Measurements from ENCODE around the gene MACROH2A1. TPM values are rescaled to one million over a fixed set of nuclear protein-coding genes. Genes with fewer than 3 reads are reported as not detected.
A peak's percentile ranks its signal among the peaks of the same experiment; 100 is the strongest.

The MACROH2A1 gene
- total RNA-seq, 1 donor from 2014 or later, result 82.1 TPM

DNA sequence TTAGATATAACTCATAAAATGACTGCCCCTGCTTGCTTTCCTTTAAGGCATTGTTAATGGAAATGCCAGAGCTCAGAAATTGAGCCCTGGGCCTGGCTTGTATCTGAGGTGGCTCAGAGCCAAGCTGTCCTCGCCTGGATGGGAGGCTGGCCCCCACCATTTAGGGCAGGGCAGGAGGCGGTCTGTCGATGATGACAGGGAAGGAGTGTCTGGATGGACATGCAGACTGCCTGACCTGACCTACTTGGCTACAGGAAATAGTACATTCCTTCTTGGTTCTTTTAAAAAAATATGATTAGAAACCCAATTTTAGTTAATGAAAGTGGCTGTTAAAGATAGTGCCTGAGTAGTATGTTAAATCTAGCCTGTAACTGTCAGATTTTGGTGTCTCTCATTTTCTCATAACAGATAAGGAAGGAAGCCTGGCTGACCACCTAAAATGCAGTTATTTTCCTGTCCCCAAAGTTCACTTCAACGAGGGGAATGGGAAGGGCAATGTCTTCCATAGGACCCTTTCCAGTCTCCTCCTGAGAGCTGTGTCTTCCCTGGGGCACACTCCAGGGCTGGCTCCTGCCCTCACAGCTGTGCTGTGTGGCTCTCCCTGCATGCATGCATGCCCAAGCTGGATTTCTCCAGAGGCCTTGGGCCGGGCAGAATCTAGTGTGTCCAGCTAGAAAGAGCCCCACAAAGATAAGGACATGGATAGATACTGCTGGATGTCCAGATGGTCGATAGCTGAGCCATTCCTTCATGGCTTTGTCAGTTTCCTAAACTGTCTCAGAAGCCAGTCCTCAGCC, 42.3 kb downstream of the MACROH2A1 start:
- peak; percentile 92 for DNase-seq (ENCODE audit: low spot score)

DNA sequence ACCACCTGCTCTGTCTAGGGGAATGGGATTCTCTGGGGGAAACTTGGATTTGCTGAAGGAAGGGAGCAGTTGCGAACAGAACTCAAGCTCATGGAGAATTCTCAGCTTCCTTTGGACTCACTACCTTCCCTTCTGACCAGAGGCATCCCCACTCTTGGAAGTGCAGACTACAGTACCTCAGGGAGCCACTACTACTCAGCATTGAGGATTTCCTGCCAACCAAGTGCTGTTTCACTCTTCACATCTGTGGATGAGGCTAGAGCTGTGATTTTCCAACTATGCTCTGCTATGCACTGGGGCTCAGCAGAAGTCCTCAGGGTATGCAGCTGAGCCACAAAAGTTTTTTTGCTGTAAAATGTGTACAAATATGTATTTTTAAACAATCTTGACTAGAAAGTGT, 43.9 kb downstream of the MACROH2A1 start:
- DNase-seq (ENCODE audit: low spot score), result peak; percentile 56

DNA sequence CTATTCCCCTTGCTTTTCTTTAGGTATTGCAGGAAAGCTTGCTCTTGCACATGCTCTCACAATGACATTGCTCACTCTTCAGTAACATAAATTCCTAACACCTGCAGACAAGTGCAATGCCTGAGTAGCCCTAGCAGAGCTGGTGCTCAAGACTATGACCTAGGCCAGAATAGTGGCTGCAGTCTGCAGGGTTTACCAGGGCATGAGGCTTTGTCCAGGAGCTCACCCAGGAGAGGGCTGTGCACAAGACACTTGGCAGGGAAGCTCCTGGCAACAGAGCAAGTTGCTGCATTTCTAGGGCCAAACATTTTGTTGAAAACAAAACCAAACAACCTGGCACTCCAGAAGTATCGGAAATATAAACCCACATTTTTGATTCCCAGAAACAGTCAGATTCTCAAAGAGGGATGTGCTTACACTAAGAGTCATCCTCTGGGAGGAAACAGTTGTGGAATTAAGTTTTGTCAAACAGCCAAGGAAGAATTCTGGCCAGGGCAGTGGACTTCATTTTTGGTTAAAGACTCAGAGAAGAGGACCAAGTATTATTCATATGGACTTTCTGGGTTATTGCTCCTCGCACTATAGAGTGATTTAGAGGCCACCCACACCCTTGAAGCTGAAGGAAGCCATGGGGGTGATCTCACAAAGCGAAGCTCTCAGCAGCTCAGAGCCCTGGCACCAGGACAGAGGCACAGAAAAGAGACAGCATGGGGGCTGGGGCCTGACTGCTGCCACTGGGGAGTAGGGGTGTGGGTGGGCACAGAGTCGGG, 44.9 kb downstream of the MACROH2A1 start:
- DNase-seq (ENCODE audit: low spot score), result peak; percentile 96

DNA sequence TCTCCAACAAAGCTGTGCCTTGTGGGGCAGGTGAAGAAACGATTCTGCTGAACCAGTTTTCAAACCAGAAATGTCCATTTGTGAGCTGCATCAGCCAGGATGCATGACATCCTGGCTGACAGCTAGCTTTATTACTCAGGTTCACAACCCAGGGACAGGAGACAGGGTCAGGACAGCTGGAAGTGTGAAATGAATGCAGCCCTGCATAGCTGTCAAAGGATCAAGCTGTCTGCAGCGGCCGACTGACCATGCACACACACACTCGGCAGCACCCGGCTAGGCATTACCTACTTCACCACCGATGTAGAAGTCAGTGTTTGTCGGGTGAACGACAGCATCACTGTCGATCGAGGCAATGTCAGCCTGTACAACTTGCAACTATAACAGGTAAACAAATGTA, 48.5 kb downstream of the MACROH2A1 start:
- no peak for DNase-seq (ENCODE audit: low spot score)

DNA sequence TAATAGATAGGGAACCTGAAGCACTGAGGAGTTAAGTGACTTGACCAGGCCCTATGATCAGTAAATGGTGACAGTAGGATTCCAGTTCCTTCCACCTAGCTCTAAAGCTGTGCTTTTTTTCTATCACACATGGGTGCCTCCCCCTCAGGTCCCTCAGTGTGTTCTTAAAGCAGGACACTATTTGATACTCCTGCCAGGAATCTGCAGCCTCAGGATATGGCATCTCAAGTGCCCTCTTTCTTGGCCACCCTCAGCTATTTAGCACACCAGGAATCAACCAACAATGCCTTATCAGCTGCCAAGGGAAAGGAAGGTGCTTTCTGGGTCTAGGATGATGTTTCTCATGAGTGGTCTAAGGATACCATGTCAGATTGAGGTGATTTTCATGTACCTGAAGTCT, 49.1 kb downstream of the MACROH2A1 start:
- no peak for DNase-seq (ENCODE audit: low spot score)

DNA sequence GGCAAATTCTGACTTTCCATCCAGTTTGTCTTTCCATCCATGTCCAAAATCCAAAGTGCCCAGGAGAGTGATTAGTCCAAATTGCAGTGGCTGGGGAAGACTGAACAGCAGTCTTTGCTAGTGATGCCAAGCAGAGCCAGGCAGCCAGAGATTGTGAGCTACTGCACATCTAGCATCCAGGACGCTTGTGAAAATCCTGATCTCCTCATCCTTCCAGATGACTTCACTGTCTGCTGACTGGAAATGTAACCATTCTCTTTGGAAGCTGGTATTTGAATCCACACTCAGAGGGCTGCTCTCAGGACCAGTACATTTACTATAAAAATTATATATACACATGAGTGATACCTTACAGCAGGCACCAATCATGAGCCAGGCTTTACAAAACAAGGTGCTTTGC, 49.6 kb downstream of the MACROH2A1 start:
- peak; percentile 55 for DNase-seq (ENCODE audit: low spot score)

DNA sequence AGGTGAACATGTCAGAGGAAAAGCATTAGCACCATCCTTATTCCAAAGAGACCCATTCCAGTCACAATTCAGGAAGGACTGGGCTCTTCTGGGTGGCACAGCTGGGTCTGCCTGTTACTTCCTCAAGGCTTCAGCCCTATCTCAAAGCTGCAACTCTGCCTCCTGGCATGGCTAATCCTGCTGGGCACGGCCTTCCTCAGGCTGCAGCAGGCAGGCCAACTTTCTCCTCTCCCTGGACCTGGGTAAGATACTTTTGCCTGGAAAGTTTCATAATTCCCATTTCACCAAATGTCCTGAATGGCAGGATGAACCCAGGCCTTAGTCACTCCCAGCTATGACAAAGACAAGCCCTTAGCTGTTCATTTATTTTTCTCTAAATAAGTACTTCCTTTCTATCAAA, 50.1 kb downstream of the MACROH2A1 start:
- no peak for DNase-seq (ENCODE audit: low spot score)

DNA sequence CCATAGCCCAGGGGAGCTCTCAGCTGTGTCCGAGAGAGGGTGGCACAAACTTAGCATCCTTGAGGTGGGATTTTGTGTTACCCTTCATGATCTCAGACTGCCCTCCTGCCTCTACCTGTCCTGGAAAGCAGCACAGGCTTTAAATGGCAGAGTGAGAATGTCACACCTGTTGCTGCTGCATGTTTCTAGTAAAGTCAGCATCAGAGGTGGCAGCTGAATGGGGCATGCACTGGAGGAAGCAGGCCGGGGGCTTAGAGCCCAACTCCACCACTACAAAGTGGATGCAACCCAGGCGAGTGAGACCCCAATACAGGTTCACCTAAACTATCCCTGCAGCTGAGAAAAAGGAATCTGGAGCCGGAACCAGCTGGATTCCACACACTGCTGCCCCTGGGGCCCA, 51.6 kb downstream of the MACROH2A1 start:
- DNase-seq (ENCODE audit: low spot score), result no peak

DNA sequence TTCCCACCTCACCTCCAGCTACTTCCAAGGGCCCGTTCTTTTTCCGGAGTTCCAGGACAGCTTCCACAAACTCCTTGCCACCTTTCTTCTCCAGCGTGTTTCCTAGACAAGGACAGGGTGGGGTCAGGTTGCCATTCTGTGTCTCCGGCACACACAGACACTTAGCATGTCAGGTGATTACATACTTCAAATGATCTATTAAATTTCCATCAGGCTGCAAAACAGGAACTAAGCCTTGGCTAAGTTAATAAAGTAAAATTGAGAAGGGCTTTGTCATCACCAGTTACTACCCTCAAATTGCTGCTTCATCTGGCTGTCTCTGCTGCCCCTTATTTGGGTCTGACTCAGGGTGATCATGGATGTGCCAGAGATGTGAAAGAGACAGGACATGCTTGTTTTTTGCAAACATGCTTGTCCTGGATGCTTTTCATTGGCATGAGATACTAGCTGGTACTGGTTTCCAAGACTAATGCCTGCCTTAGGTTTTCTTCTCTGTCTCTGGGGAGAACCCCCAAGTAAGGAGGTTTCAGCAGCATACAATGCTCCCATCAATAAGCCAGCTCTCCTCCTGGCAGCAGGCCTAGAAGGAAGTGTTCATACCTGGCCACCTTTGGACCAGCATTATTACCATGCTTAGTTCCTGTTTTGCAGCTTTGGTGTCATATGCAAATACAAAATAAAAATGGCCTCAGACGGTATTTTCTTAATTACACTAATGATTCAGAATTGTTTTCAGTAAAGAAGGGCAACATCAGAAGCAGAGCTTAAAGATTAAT, 52.9 kb downstream of the MACROH2A1 start:
- DNase-seq (ENCODE audit: low spot score), result no peak

DNA sequence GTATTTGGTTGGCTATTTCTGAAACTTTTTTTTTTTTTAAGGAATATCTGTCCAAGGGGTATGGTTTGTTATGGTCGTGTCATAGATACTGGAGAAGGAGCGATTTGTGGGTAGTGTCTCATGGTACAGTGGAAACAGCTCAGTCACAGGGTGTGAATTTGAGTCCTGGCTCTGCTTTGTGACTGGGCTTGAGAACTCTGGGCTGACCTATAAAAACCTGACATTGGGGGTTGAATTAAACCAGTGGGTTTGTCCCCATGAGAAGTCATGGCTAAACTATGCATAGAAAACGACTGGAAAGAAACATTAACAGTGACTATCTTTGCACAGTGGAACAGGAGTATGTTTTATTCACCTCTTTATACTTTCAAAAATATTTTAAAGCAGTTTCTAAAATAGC, 54.7 kb downstream of the MACROH2A1 start:
- DNase-seq (ENCODE audit: low spot score), result no peak

DNA sequence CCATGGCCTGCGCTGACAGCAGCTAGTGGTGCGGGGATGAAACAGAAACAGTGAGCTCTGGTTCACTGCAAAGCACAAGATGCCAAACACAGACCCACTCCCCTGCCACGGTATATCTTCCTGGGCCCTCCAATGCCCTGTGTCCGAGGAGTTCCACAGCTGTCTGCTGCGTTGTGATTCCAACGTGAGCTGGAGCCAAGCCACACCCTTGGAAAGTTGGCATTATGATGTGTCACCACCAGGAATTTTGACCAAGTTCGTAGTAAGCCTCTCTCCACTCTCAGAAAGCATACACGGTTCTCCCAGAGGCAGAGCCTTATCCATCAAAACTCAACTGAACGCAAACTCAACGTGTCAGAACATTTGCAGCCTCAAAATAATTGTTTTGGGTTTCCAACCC, 55.6 kb downstream of the MACROH2A1 start:
- DNase-seq (ENCODE audit: low spot score), result no peak

DNA sequence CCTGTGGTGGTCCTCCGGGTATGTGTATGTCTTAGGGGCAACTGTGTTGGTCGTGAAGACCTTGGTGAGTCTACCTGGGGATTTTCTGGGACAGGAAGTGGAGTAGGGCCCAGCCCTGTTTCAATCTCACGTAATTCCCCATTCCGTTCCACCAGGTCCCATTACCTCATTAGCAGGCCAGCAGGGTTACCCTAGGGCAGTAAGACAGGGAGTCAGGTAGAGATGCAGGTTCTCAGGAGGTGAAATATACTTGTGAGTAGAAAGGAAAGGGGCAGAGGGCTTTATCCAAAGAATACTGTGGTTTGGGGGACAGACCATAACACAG, 56.5 kb downstream of the MACROH2A1 start:
- DNase-seq (ENCODE audit: low spot score), result no peak

DNA sequence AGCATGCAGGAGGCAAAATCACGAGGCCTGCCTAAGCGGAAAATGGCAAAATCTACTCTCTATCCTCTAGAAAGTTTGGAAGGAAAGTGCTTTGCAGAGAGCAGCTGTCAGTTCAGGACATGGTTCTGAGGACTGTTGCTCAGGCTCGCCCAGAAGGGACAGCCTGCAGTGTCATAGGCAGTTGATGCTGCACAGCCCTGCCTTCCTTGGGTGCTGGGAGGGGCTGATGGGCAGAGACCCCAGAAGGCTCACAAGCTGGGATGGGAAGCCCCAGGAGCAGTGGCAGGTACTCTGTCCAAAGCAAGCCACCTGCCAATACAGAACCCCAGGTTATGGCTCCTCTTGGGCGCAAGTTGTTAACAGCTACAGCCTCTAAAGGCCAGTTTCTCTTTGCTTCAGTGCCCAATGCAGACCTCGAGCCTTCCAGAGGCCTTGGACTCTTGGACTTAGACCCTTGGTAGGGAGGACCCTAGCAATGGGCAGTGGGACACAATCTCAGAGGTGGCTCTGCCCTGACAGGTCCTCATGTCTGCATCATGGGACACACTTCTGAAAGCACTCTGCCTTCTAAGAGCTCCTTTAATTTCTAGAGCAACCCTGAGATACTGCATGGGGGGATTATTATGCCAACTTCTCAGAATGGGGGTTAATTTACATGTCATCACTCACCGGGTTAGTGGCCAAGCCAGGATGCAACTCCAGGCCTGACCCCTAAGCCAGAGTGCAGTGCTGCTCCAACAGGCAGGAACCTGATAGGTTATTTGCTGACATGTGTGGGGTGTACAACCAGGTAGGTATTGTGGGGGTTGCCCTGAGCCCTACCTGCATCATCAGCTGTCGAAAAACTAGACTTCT, 57.1 kb downstream of the MACROH2A1 start:
- no peak for DNase-seq (ENCODE audit: low spot score)

DNA sequence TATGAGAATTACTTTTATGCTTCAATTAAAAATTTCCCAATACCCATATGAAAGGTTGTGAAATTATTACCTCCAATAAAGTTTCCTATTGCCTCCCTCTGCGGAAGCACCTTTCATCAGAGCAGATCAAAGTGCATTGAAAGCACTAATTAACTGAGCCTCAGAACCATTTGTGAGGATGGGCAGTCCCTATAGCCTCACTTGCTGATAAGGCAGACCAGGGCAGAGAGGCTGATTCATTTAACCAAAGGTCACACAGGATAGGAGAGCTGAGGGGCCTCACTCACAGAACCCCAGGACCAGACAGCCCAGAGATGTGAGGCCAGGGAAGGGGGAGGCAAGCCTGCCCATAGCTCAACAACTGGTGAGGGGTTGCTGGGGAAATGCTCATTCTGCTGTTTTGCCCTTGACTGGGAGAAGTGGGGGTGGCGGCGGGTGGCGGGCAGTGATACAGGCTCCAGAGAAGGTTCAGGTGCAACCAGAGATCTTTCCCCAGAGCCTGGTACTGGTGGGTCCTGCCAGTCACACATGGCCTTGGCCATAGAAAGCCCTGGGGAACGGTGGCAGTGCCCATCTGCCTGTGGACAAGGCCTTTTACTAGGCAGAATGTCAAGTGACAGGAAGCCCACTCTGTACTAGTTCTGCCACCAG, 57.9 kb downstream of the MACROH2A1 start:
- DNase-seq (ENCODE audit: low spot score), result no peak

DNA sequence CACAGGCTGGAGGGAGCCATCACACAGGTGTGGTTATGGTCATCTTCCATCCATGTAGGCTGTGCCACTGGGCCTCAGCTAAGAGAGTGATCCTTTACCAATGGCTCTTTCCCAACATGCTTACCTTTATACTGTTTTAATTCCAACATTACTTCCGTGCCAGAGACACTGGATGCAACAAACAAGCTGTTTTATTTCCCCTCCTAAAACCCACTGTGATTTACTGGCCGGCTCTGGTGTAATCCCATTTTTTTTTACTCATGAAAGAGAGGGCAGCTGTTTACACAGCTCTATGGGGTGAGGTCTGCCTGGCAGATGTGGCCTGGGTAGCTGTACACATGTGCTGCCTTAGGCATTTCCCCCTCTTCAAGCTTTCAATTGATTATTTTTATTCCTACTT, 58.5 kb downstream of the MACROH2A1 start:
- no peak for DNase-seq (ENCODE audit: low spot score)

DNA sequence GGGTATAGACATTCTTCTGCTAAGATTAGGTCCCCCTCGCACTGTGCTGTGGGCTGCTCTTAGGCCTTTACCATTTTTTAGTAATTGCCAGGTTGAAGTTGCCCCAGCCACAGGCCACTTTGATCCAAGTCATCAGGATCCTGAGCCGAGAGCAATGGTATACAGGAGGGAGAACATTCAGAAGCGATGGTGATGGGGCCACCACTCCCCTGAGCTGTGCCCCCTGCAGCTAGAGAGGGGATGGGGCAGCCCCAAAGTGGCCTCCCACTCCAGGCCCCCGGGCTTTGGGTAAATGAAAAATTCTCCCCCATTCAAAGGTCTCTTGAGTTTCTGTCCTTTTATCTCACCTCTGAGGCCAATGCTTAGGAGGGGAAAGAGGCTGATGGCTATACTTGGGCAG, 59.4 kb downstream of the MACROH2A1 start:
- DNase-seq (ENCODE audit: low spot score), result no peak

DNA sequence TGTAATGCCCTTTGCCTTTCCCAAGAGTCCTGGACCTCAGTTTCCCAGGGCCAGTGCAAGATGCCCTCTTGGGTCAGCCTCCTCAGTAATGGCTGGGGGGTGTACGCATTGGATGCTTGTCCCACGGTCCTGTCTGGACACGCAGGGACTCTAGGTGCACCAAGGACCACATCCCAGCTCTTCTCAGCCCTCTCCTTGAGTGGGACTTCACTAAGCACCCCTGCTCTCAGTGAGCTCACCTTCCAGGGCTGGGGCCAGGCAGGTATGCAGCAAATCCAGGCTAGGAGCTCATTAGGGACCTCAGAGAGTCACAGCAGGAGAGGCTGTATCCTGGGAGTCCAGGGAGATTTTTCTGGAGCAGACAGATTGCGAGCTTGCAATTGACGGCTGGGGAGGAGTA, 59.8 kb downstream of the MACROH2A1 start:
- DNase-seq (ENCODE audit: low spot score), result no peak

DNA sequence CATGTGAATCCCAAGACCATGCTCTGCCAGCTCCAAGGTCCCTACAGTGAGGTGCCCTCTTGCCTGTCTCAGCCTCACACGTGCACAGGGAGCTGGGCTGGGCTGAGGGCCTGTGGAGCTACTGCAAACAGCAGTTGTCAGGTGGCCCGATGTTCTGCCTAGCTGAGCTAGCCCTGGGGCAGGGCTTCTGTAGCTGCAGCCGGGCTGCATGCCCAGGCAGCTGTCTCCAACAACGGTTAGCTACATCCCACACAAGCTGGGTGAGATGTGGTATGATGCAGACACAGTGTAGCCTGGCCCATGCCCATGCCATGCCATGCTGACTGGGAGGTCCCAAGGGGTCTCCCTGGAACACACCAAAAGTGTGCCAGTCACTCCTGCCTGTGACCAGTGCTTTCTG, 62.0 kb downstream of the MACROH2A1 start:
- no peak for DNase-seq (ENCODE audit: low spot score)

DNA sequence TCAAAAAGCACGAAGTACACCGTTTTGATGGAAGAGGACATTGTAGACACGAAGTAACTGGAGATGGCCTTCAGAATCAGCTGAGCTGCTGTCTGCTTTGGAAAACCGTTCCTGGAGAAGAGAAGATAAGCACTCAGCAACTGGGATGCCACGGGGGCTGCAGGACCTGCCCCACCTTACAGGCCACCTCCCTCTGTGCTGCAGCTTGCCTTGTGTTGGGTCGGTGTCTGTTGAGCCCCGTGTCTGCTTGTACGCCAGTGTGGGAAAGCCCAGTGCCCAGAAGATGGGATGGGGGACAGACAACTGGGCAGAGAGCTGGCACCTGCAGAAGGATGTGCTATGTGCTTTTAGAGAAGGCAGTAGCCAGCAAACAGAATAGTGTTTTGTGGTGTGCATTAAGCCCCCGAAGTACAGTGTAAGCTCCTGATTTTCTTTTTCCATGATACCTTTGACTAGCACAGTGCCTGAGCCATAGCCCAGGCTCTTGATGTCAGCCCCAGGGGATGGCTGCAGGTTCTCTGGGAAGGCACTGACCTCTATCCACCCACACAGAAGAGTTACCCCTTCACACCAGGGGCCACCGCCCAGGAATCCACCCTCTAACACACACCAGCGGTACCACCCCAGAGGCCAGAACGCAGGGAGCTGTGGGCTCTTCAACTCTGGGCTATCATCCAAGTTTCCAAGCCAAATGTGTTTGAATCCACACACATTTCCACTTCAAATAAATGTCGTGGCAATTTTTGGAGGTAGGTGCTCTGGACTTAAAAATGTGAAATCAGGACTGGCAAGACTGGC, 63.8 kb downstream of the MACROH2A1 start:
- DNase-seq (ENCODE audit: low spot score), result peak; percentile 64
